ENCODE results near the gene NT5DC4.

DNA sequence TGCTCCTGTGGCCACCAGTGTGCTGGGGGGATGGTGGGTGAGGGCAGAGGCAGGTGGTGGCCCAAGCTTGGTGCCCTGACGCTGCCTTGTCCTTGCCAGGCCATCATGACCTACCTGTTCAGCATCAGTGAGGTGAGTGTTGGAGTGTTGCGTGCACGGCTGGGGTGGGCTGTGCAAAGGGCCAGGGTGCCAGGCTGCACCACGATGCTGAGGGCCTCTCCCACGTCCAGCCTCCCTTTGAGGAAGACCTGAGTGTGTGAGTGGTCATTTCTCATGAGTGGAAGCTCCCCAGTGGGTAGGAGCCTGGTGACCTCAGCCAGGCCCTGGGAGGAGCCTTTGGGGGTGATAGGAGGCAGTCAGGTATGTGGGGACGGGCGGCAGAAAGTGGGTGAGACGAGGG lies 3.2 kb downstream of the NT5DC4 start:
- no peak for TF ChIP-seq CTCF (IDR thresholded peaks at IDR 0.05; ENCODE audit: poor library complexity)
- no peak for TF ChIP-seq EZH2 (IDR thresholded peaks at IDR 0.05; ENCODE audit: borderline replicate concordance)
